Measurements from ENCODE around the gene PHC2.
A peak's percentile ranks its signal among the peaks of the same experiment; 100 is the strongest.

PHC2 gene

DNA sequence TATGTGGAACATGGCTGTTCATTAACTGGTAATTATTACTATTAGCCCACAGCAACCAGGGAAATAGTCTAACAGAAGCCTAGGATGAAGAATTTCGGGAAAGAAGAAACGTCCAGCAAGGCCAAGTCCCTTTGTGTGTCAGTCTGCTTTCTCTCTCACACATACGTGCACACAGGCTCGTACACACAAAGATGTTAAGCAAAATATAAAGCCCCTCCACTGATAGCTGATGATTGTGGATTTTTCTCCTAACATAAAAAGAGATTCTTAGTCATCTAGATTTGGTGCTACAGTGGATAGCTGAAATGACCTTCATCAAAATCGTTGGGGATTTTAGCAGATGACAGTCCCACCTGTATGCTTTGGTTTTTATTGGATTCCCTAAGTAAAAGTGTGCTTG, 67.9 kb downstream of the PHC2 start:
- no peak for DNase-seq (ENCODE audit: low read depth)
- TF ChIP-seq, protein P1, sequence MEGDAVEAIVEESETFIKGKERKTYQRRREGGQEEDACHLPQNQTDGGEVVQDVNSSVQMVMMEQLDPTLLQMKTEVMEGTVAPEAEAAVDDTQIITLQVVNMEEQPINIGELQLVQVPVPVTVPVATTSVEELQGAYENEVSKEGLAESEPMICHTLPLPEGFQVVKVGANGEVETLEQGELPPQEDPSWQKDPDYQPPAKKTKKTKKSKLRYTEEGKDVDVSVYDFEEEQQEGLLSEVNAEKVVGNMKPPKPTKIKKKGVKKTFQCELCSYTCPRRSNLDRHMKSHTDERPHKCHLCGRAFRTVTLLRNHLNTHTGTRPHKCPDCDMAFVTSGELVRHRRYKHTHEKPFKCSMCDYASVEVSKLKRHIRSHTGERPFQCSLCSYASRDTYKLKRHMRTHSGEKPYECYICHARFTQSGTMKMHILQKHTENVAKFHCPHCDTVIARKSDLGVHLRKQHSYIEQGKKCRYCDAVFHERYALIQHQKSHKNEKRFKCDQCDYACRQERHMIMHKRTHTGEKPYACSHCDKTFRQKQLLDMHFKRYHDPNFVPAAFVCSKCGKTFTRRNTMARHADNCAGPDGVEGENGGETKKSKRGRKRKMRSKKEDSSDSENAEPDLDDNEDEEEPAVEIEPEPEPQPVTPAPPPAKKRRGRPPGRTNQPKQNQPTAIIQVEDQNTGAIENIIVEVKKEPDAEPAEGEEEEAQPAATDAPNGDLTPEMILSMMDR (conservative IDR thresholded peaks at IDR 0.05; ENCODE audit: low read depth, low read length), result no peak
- H3K4me3 ChIP-seq (ENCODE audit: low read depth, low read length), result no peak overlapping the region

DNA sequence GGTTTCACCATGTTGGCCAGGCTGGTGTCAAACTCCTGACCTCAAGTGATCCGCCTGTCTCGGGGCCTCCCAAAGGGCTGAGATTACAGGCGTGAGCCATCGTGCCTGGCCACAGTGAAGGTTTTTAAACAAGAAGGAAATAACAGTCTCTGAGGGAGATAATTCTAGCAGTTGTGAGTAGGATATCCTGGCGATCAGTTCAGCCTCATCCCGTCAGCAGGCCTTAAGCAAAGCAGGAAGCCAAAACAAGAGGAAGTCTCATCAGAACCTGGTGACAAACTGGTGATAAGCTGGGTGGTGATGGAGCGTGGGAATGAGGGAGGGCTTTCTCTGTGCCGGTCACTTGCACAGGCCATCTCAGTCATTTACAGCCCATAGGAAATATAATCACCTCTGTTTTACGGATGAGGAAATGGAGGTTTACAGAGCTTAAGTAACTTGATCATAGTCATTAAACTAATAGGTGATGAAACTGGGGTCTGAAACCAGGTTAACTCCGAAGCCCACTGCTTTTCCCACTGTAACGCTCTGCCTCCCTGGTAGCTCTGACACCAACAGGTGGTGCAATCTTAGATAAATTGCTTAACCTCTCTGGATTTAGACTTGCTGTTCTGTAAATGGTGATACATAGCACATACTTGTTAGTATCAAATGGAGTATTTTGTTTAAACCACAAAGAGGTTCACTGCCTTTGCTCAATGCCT, 69.2 kb downstream of the PHC2 start:
- TF ChIP-seq, protein P1 (conservative IDR thresholded peaks at IDR 0.05; ENCODE audit: low read depth, low read length), result no peak
- H3K4me3 ChIP-seq (ENCODE audit: low read depth, low read length), result no peak overlapping the region
- peak; percentile 70 for DNase-seq (ENCODE audit: low read depth)

DNA sequence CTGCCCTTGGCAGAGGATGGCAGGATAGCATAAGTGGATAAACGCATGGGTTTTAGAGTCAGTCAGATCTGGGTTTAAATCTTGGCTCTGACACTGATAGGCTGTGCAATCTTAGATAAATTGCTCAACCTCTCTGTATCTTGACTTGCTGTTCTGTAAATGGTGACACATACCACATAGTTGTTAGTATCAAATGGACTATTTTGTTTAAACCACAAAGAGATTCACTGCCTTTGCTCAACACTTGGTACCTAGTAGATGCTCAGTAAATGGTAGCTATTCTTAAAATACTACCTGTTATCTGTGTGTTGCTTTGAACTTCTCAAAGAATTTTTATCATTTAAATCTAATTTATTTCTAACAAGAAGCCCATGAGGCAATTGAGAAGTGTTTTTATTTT, 70.5 kb downstream of the PHC2 start:
- TF ChIP-seq, protein P1 (conservative IDR thresholded peaks at IDR 0.05; ENCODE audit: low read depth, low read length), result no peak
- DNase-seq (ENCODE audit: low read depth), result no peak
- H3K4me3 ChIP-seq (ENCODE audit: low read depth, low read length), result no peak overlapping the region

DNA sequence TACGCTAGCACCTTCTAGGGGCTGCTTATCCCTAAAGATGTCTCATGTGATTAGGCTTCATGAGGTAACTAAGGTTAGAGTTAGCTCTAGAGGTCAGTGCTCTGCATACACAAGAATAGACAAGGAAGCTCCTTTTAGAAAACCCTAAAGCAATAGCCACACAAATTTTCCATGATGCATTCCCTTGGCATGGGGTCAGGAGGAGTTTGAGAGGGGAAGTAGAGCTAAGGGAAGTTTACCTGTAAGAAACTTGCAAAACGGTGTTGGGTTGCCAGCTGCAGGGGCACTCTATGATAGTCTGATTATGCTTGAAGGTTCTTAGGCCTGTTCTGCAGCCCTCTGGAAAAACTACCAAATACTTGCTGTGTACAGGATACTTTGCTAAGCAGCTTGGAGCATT, 71.0 kb downstream of the PHC2 start:
- no peak for DNase-seq (ENCODE audit: low read depth)
- H3K4me3 ChIP-seq (ENCODE audit: low read depth, low read length), result no peak overlapping the region
- TF ChIP-seq, protein P1 (conservative IDR thresholded peaks at IDR 0.05; ENCODE audit: low read depth, low read length), result no peak

DNA sequence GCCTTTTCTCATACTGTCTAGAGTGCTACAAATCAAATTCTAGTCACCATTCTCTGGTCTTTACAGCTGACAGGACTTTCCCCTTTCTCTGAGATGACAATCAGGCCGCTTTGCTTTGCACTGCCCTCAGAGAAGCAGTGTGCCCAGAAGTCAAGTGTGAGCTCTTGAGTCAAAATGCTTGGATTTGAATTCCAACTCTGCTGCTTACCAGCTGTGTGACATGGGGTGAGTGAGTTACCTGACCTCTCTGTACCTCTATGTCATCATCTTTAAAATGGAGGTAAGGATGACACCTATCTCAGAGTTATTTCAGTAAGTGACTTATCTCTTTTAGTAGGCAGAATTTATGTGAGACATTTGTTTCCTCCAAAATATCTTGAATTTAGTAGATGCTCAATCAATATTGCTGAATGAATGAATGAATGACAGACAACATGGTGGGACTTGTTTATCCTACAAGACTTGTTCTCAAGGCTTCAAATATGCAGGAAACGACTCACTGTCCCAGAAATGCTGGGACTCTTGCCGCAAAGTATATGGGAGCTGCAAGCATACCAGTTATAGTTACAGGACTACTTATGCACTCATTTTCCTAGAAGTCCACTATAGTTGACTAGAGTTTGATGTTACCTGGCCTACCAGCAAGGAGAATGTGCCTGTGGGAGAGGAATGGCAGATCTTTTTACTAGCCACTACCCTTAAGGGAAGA, 71.9 kb downstream of the PHC2 start:
- TF ChIP-seq, protein P1 (conservative IDR thresholded peaks at IDR 0.05; ENCODE audit: low read depth, low read length), result no peak
- peak; percentile 35 for DNase-seq (ENCODE audit: low read depth)
- H3K4me3 ChIP-seq (ENCODE audit: low read depth, low read length), result no peak overlapping the region

DNA sequence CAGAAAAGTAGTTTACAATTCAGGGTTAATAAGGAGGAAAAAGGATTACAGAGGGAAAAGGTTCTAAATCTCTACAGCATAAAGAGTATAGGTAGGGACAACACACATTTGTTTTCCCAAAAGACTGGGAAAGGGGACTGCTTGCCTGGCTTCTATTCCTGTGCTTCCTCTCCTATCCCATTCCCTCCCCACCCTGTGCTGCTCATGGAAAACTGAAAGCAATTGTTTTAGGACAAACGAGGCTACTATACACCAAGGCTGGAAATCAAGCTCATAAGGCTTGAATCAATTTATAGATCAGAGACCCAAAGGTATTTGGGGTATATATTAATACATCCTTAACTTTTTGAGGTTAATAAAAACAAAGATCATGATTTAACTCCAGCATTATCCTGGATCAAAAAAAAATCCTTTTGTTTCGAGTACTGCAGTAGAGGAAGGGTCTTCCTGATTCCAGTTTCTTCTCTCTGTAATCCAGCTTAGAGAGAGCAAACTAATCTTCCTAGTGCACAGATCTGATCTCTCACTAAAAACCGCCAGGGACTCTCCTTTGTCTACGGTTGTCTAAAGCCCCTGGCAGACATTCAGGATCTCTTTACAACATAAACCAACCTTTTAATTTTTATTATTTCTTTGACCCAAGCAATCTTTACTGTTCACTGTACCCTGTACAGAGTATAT, 72.6 kb downstream of the PHC2 start:
- H3K4me3 ChIP-seq (ENCODE audit: low read depth, low read length), result no peak overlapping the region
- no peak for DNase-seq (ENCODE audit: low read depth)
- TF ChIP-seq, protein P1 (conservative IDR thresholded peaks at IDR 0.05; ENCODE audit: low read depth, low read length), result no peak

Data from choroid plexus epithelial cell (primary cell).